ENCODE measurements around the gene ZNF609.

The ZNF609 gene

DNA sequence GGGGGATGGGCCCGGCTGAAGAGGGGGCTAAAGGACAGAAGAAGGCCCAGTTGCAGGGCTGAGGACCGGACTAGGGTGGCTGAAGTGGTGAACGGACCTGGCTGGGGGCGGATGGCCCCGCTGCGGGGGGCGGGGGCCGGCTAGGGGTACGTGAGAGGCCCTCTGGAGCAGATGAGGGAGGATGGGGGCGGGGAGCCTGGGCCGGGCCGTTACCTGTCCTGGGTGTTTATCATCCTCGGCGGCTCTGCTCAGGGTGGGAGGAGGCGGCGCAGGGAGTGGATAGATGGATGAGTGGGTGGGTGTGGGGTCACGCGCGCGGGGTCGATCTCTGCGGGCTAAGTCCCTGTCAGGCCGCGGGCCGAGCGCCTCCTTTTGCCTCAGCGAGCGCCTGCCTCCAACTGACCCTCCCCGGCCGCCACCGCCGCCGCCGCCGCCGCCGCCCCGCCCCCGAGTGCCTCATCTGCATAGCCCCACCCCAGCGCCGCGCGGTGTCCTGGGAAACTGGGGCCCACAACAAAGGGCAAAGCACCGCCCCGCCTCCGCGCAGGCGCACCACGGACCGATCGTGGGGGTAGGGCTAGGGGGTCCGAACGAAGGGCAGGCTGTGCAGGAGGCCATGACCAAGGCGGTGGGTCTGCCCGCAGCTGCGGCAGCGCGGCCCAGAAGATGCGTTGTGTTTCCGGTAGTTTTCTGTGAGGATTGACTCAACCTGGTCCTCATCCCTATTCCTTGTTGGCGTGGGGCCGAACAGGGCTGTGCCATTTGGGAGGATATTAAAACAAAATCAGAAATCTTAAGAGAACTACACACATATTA, 242.6 kb downstream of the ZNF609 start:
- DNase-seq, result peak; percentile 38

GRCh38 chr15:64703632-64703959, 243.2 kb downstream of the ZNF609 start:
- DNase-seq, result no peak

DNA sequence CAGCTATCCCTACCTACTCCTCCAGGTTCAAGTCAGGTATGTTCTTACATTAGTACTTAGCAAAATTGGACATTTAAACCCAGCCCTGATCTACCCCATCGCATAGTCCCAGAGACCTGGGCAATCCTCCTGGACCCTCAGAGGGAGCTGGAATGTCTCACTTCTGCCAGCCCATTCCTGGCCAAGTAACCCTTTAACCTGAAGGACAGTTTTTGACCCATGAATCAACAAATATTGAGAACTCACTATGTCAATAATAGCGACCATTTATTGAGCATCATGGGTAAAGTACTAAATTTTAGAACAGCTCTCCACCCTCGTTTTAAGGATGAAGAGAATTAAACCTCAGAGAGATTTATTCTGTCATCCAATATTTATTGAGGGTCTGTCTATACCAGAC, 244.6 kb downstream of the ZNF609 start:
- DNase-seq, result no peak

DNA sequence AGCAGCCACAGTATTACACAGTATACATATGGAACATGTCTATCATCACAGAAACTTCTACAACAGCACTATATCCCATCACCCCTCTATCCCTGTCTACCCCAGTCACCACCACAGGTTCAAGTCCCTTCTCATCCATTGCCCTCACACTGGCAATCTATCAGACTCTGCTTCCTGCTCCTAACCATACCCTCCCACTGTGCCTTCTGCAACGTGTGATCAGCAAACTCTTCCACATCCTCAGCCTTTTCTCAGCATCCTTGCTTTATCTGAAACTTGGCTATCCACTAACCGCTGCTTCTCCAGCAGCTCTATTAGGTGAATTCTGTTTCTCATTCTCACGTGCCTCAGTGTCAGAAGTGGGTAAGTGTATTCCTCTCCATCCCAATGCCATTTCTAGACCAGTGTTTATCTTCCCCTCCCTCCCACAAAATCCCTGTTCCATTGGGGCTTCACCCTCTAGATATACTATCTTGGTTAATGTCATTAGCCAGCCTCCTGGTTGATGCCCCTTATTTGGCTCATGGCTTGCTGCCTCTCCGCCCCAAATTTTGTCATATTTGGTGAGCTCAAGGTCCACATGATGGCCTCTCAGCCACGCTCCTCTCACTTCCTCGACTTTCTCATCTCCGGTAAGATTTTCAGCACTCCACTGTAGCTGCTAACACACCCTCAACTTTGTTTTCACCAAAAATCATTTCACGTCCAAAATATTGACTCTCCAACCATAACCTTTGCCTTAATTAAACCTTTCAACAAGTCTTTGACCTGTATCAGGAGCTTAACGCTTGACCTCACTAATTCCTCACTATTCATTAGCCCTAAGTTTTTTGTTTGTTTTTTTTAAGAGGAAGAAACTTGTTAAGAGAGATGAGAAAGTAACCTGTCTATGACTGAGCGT, 245.9 kb downstream of the ZNF609 start:
- no peak for DNase-seq

DNA sequence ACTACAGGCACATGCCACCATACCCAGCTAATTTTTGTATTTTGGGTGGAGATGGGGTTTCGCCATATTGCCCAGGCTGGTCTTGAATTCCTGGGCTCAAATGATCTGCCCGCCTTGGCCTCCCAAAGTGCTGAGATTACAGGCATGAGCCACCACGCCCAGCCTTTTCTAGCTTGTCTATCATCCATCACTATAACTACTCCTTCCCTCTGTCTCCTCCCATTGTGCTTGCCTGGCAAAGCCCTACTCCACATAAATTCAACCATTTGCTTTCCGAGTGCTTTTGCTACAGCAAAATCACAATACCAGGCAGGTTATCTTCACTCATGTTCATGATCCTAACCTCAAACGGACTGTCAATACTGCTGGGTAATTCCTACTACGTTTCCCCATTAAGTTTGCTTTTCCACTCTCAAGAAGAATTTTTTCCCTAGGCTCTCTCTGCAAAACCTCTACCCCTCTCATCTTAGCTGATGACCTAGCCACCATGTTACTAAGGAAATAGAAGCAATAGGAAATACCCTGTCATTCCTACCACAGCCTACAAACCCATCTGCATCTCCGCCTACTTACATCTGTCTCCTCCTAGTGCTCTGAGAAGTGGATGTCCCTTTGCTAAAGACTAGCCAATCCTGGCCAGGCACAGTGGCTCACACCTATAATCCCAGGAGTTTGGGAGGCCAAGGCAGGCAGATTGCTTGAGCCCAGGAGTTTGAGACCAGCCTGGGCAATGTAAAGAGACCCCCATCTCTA, 250.5 kb downstream of the ZNF609 start:
- DNase-seq, result no peak

DNA sequence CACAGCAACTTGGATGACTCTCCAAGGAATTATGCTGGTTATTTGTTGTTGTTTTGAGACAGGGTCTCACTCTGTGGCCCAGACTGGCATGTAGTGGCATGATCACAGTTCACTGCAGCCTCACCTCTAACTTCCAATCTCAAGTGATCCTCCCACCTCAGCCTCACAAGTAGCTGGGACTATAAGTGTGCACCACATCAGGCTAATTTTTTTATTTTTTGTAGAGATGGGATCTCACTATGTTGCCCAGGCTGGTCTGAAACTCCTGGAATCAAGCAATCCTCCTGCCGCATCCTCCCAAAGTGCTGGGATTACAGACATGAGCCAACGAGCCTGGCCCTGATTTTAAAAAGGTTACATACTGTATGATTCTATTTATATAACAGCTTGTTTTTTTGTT, 252.0 kb downstream of the ZNF609 start:
- no peak for DNase-seq

- no peak for DNase-seq
Observed at GRCh38 chr15:64713592-64713991, 253.2 kb downstream of the ZNF609 start.

GRCh38 chr15:64716452-64716851, 256.1 kb downstream of the ZNF609 start:
- no peak for DNase-seq

DNA sequence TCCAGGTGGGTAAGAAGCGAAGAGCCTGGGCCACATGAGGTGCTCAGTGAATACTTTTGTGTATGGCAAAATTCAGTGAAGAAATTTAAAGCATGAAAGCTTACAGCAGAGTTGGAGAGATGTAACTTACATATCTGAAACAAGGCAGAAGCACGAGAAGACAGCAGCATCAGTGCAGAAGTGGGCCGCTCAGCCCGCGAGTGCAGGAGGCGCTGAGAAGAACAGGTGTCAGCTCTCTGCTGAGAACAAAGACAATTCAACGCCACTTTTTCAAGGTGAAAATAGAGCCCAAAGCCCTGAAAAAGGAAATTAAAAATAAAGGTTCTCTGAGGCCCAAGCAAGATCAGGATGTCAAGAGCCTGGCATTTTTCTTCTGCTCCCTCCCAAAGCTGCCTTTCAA, 256.8 kb downstream of the ZNF609 start:
- DNase-seq, result no peak

GRCh38 chr15:64717735-64718495, 257.5 kb downstream of the ZNF609 start:
- no peak for DNase-seq

DNA sequence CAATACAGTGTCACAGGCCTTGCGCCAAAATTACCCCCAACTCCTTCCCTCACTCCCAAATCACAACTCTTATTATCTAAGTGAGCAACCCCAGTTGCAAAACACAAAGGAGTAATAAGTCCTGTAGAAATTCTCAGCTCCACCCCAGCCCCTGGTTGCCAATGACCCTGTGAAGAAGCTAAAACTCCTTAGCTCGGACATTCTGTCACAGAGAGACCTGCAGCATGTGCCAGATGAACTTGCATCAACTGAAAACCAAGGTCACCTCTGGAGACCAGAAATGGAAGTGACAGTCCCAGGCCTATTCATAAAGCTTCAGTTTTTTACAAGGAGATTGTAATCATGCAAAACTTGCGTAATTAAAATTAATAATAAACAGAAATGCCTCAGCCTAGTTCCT, 259.8 kb downstream of the ZNF609 start:
- no peak for DNase-seq

- no peak for DNase-seq
Observed at GRCh38 chr15:64730151-64730550, 269.8 kb downstream of the ZNF609 start.

DNA sequence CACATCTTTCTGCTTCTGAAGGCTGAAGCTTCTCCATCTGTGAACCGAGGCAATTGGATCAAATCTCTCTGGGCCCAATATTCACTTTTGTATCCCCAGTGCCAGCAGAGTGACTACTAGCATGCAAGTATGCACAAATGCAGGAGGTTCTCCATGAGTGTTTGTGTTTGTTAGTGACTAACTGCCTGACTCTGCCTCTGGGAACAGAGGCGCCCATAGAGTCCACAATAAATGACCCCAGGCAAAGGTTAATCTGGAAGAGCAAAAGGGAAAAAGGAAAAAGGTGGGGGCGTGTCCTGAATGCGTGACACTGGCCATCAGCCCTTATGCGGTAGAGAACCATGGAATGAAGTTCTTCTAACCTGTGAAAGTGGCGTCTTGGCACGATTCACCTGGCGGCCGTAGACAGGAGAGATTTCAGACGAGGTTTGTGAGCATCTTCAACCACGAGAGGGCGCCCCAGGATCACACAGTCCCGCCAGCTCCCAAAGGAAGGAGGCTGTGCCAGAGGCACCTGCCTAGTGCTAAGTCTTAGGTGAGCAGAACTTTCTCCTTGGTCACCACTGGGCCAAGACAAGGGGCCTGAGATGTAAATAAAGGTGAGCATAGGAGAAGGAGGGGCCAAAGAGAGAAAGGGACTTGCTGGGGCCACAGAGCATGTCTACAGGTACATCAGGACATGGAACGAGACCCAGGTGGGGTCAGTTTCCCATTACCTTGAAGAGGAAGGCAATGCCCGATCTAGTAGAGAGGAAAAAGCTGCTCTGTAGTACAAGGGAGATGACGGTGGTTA, 270.8 kb downstream of the ZNF609 start:
- peak; percentile 9 for DNase-seq

DNA sequence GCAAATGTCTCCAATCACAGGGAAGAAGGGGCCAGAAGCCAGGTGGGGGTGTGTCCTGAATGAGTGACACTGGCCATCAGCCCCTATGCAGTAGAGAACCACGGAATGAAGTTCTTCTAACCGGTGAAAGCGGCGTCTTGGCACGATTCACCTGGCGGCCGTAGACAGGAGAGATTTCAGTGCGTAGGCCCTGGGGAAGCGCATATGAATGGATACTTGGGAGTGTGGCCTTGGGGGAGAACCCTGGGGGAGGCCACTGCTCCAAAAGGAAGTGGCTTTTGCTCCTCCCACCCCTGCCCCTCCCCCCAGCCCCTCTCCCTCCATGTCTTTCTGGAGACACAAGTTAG, 271.4 kb downstream of the ZNF609 start:
- DNase-seq, result no peak

DNA sequence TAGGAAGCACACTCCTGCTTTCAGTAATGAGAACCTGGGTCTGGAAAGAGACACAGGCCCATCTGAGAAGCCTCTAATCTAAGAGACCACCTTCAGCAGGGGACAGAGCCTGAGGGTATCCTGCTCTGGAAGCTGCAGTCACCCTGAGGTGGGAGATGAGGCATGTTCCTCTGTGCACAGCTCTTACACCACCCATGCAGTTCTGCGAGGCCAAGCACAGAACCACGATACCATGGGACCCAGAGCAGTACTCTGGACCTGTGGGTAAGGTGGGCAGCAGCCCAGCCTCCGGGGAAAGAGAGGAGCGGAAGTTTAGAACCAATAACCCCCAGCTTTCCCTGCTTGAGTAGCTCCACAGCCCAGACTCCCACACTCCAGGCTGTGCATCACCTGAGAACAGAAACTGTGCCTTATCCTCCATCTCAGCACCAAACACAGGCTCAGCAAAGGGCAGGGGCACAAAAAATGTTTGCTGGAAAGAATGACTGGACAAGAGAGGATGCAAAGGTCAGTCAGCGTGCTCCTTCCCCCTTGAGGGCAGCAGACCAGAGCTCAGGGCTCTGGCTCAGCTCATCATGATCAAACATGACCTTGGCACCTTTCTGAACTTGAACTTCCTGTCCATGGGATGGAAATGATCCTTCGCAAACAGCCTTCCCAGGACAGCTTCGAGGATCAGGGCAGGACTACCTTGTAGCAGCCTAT, 271.9 kb downstream of the ZNF609 start:
- DNase-seq, result no peak

All from NCI-H187 treated with DMSO at 0.1 percent for 48 hours (cell line).